WTC11 (cell line): ENCODE measurements around the gene FSHR. TPM values are rescaled to one million over a fixed set of nuclear protein-coding genes. Genes with fewer than 3 reads are reported as not detected.

Experiments used
- ATAC-seq: fragments of 200-7000 bp; cut with Tn5 transposase; 2 replicates; pipeline ENCODE4 v1.10.0; 2021; ENCODE audit warnings: mild to moderate bottlenecking, moderate library complexity
- CTCF ChIA-PET: fragments of 300-600 bp; sonication (Branson Sonifier 250); formaldehyde crosslinking; loops from one replicate; lab custom pipeline; 2021; ENCODE audit warnings: antibody characterized with exemption; lab: Charles Lee
- POLR2A ChIA-PET: fragments of 350-600 bp; sonication (Branson Sonifier 250); formaldehyde crosslinking; loops from one replicate; lab custom pipeline; 2021; ENCODE audit warnings: antibody characterized with exemption; lab: Charles Lee
- DNase-seq: peaks from one replicate; pipeline ENCODE4 v3.0.0; 2021; ENCODE audit warnings: low spot score
- H3K27ac Mint-ChIP-seq: 2 replicates; pipeline ENCODE4 v1.8.0; 2021; ENCODE audit warnings: mixed read lengths
- H3K27me3 Mint-ChIP-seq: 2 replicates; pipeline ENCODE4 v1.8.0; 2021; ENCODE audit warnings: low read depth, mild to moderate bottlenecking, moderate library complexity, mixed read lengths
- H3K36me3 Mint-ChIP-seq: 2 replicates; pipeline ENCODE4 v1.8.0; 2021; ENCODE audit warnings: mixed read lengths
- H3K4me1 Mint-ChIP-seq: 2 replicates; pipeline ENCODE4 v1.8.0; 2022; ENCODE audit warnings: mixed read lengths
- H3K4me3 Mint-ChIP-seq: 2 replicates; pipeline ENCODE4 v1.8.0; 2021; ENCODE audit warnings: mild to moderate bottlenecking, moderate library complexity, mixed read lengths
- H3K9me3 Mint-ChIP-seq: 2 replicates; pipeline ENCODE4 v1.8.0; 2021; ENCODE audit warnings: mixed read lengths
- ARID4B ChIP-seq: sonication (generic); formaldehyde crosslinking; IDR thresholded peaks from 2 replicates; pipeline ENCODE4 v1.8.0; 2023; ENCODE audit warnings: missing genetic modification reagents, mild to moderate bottlenecking, borderline replicate concordance
- ATF1 ChIP-seq: sonication (generic); formaldehyde crosslinking; IDR thresholded peaks from 2 replicates; pipeline ENCODE4 v1.8.1; 2023; ENCODE audit warnings: mild to moderate bottlenecking, moderate library complexity, missing genetic modification reagents
- ATF2 ChIP-seq: sonication (generic); formaldehyde crosslinking; IDR thresholded peaks from 2 replicates; pipeline ENCODE4 v1.8.1; 2022; ENCODE audit warnings: low read depth, missing genetic modification reagents, borderline replicate concordance
- CREM ChIP-seq: sonication (generic); formaldehyde crosslinking; IDR thresholded peaks from 2 replicates; pipeline ENCODE4 v1.8.1; 2022; ENCODE audit warnings: mild to moderate bottlenecking, missing genetic modification reagents, moderate library complexity
- E2F4 ChIP-seq: sonication (generic); formaldehyde crosslinking; IDR thresholded peaks from 2 replicates; pipeline ENCODE4 v1.8.1; 2022; ENCODE audit warnings: low read depth, mild to moderate bottlenecking, moderate library complexity, missing genetic modification reagents, borderline replicate concordance
- EMX1 ChIP-seq: fragments of 250-450 bp; sonication (Bioruptor Pico); IDR thresholded peaks from 2 replicates; pipeline ENCODE4 v1.8.0; 2021; ENCODE audit warnings: mild to moderate bottlenecking
- FOXK1 ChIP-seq: sonication (generic); formaldehyde crosslinking; IDR thresholded peaks from 2 replicates; pipeline ENCODE4 v1.8.0; 2022; ENCODE audit warnings: mild to moderate bottlenecking, moderate library complexity, missing genetic modification reagents
- JUN ChIP-seq: sonication (generic); formaldehyde crosslinking; IDR thresholded peaks from 2 replicates; pipeline ENCODE4 v1.8.0; 2023; ENCODE audit warnings: mild to moderate bottlenecking, missing genetic modification reagents
- NR2C2 ChIP-seq: sonication (generic); formaldehyde crosslinking; IDR thresholded peaks from 2 replicates; pipeline ENCODE4 v1.8.0; 2022; ENCODE audit warnings: mild to moderate bottlenecking, missing genetic modification reagents
- PRDM15 ChIP-seq: sonication (generic); formaldehyde crosslinking; IDR thresholded peaks from 2 replicates; pipeline ENCODE4 v1.8.0; 2022; ENCODE audit warnings: missing genetic modification reagents
- SOX15 ChIP-seq: fragments of 250-450 bp; sonication (Bioruptor Pico); IDR thresholded peaks from 2 replicates; pipeline ENCODE4 v1.9.0; 2021; ENCODE audit warnings: mild to moderate bottlenecking
- TCF7 ChIP-seq: sonication (generic); formaldehyde crosslinking; IDR thresholded peaks from 2 replicates; pipeline ENCODE4 v1.8.0; 2022; ENCODE audit warnings: mild to moderate bottlenecking, low read depth, missing genetic modification reagents, moderate library complexity
- TEAD4 ChIP-seq: sonication (generic); formaldehyde crosslinking; IDR thresholded peaks from 2 replicates; pipeline ENCODE4 v1.8.0; 2022; ENCODE audit warnings: mild to moderate bottlenecking, missing genetic modification reagents
- ZNF138 ChIP-seq: sonication (generic); formaldehyde crosslinking; conservative IDR thresholded peaks from 2 replicates; pipeline ENCODE4 v1.8.1; 2022; ENCODE audit warnings: mild to moderate bottlenecking, moderate library complexity, missing genetic modification reagents
- ZNF263 ChIP-seq: sonication (generic); formaldehyde crosslinking; IDR thresholded peaks from 2 replicates; pipeline ENCODE4 v1.8.1; 2022; ENCODE audit warnings: low read depth, mild to moderate bottlenecking, moderate library complexity, missing genetic modification reagents
- ZNF281 ChIP-seq: sonication (generic); formaldehyde crosslinking; IDR thresholded peaks from 2 replicates; pipeline ENCODE4 v1.8.0; 2023; ENCODE audit warnings: mild to moderate bottlenecking, missing genetic modification reagents
- ZNF396 ChIP-seq: fragments of 250-450 bp; sonication (Bioruptor Pico); IDR thresholded peaks from 2 replicates; pipeline ENCODE4 v1.8.0; 2021; ENCODE audit warnings: mild to moderate bottlenecking, moderate library complexity, borderline replicate concordance
- ZNF423 ChIP-seq: fragments of 250-450 bp; sonication (Bioruptor Pico); IDR thresholded peaks from 2 replicates; pipeline ENCODE4 v2.1.2; 2022; ENCODE audit warnings: mild to moderate bottlenecking, moderate library complexity
- ZNF512 ChIP-seq: sonication (generic); formaldehyde crosslinking; IDR thresholded peaks from 2 replicates; pipeline ENCODE4 v1.8.1; 2022; ENCODE audit warnings: missing genetic modification reagents, borderline replicate concordance
- ZSCAN18 ChIP-seq: fragments of 250-450 bp; sonication (Bioruptor Pico); IDR thresholded peaks from 2 replicates; pipeline ENCODE4 v2.1.2; 2022; ENCODE audit warnings: mild to moderate bottlenecking, moderate library complexity
- total RNA-seq: library from RNA; stranded (reverse); gene quantifications from 3 replicates; pipeline ENCODE4 v1.2.3, GENCODE V29; 2021

FSHR gene
- total RNA-seq, 1 experiment from 2014 or later = not detected

GRCh38 chr2:48965204-48965603 lies 189.1 kb downstream of the FSHR start:
- Mint-ChIP-seq H3K4me3 (no peak overlapping the region), H3K4me1 (peaks cover 14% of the 10 kb centered on the region), H3K9me3 (peaks cover 18% of the 10 kb centered on the region), H3K36me3 (no peaks in the 10 kb centered on the region), H3K27me3 (no peaks in the 10 kb centered on the region), H3K27ac (no peak overlapping the region)
- CTCF ChIA-PET = no interaction called here
- no peak for TF ChIP-seq FOXK1 (CRISPR knock-in tag)
- no peak for TF ChIP-seq NR2C2
- no peak for TF ChIP-seq EMX1 (CRISPR knock-in tag)
- no peak for TF ChIP-seq ZNF138 (CRISPR knock-in tag)
- TF ChIP-seq ZNF263 = no peak
- no peak for TF ChIP-seq E2F4 (CRISPR knock-in tag)
- no peak for TF ChIP-seq PRDM15 (CRISPR knock-in tag)
- TF ChIP-seq ARID4B (CRISPR knock-in tag) = no peak
- TF ChIP-seq CREM (CRISPR knock-in tag) = no peak
- POLR2A ChIA-PET = no interaction called here
- peak; percentile 61 for ATAC-seq
- no peak for DNase-seq

- no peak for ATAC-seq
- ChIA-PET CTCF (interaction anchor here (1.7 kb wide), 1 partner anchor 15 kb away, joined by 6 read pairs; no protein-coding TSS in a partner anchor), POLR2A (no interaction called here)
- no peaks in the 10 kb centered on the region for H3K36me3 Mint-ChIP-seq
- peaks cover 14% of the 10 kb centered on the region for H3K4me1 Mint-ChIP-seq
- H3K4me3 Mint-ChIP-seq = no peak overlapping the region
- no peak overlapping the region for H3K27ac Mint-ChIP-seq
- peaks cover 14% of the 10 kb centered on the region for H3K9me3 Mint-ChIP-seq
- H3K27me3 Mint-ChIP-seq = no peaks in the 10 kb centered on the region
- no peak for DNase-seq
- TF ChIP-seq ATF1 (CRISPR knock-in tag) (no peak), SOX15 (CRISPR knock-in tag) (no peak), ZNF281 (no peak), ZSCAN18 (CRISPR knock-in tag) (no peak), ZNF512 (CRISPR knock-in tag) (no peak), TEAD4 (CRISPR knock-in tag) (no peak), ZNF396 (CRISPR knock-in tag) (no peak), ZNF423 (CRISPR knock-in tag) (no peak), TCF7 (CRISPR knock-in tag) (no peak), JUN (CRISPR knock-in tag) (no peak), ATF2 (CRISPR knock-in tag) (no peak)
Measured at GRCh38 chr2:48961009-48961408, 193.3 kb downstream of the FSHR start.
